HG02981 (cell line): Measurements from ENCODE around the gene SNTN.
"Not testable (repeated sequence)": the region's sequence is repeated elsewhere in the genome, so short reads cannot be mapped to it uniquely, and the experiment has no call there.

Source experiments
- ATAC-seq: cut with Tn5 transposase; IDR thresholded peaks from one replicate; pipeline ENCODE4 v1.9.1; 2021; ENCODE audit warnings: mild to moderate bottlenecking, moderate library complexity; ENCODE audit not compliant: unreplicated experiment

The SNTN gene

DNA sequence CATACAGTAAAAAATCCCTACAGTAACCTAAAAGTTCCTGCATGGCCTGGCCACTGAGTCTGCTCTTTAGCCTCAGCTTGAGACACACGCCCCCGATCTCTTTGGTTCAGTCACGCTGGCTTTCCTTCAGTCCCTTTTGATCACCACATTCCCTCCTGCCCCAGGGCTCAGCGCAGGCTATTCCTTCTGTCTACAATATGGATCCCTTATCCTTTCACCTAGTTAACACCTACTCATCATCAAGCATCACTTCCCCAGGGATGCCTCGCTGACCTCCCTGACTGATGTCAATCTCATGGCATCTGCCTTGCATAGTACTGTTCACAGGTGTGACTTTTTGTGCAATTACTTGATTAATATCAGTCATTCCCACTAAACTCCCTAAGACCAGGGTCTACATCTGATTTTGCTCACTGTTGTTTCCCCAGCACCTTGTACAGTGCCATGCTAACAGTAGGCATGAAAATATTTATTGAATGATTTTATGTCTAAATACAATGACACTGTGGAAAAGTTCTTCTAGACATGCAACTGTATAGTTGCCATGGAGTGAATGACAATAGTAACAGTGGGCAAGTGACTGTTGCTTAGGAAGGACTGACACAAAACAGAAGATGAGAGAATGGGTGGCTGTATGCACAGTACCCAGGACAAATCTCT, at the start of gene SNTN:
TSS of gene SNTN (plus strand) at position 610 of the 660 bp plus-strand sequence. CDS start at position 623, 13 bp downstream.
- no peak for ATAC-seq

DNA sequence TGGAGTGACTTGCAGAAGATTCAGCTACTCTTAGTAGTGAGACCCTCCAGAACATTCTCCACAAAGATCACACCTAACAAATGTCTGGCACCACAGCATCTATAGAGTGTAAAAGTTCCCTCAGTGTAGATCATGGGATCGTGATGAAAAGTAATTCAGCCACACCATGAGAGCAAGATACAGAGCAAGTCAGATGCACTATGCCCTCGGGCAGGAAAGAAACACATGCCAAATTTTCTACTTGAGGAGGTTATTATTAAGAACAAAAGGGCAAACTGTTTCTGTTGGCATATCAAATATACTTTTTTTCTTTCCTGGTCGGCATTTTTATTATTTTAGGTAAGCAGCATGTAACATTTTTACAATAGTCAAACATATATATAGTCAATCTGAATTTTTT, 44.8 kb upstream of the SNTN start:
- no peak for ATAC-seq

DNA sequence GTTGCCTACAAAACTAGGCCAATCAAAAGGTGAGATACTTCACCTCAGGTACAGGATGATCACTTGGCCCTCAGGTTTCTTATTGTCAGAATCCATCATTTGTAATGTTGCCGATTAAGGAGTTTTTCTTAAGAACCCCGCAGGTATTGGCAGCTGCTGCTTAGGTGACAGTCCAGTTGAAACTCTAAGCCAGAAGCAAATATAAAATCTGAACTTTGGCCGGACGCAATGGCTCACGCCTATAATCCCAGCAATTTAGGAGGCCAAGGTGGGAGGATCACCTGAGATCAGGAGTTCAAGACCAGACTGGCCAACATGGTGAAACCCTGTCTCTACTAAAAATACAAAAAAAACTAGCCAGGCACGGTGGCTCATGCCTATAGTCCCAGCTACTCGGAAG, 43.1 kb upstream of the SNTN start:
- no peak for ATAC-seq

DNA sequence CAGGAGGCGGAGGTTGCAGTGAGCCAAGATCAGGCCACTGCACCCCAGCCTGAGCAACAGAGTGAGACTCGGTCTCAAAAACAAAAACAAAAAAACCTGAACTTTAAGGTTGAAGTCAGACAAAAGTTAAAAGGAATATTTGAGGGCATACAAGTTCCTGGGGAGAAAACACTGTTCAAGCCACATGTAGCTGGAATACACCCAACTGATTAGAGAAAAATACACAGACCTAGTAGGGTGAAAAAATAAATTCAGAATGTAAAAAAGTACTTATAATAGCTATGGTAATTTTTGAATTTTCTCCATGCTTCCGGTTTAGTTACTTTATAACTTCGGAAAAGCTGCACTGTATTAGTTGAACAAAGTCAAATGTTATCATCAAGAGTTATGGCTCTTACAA, 42.6 kb upstream of the SNTN start:
- ATAC-seq, result no peak

DNA sequence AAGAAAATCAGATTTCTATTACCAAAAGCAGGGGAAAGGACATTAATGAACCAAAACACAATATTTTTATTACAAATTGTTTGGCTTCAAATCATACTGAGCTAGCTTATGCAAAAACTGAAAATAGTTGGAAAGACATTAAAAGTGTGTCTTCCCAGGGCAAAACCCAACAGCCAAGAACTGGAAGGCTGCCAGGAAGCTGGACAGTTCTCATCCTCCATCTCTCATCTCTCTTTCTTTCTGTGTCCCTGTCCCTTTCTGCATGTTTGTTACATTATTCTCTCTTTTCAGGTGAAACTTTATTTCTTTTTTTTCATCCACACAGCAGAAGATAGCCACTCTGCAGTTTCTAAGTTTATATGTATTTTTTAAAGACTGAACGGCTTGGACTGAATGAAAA, 41.1 kb upstream of the SNTN start:
- ATAC-seq, result no peak

DNA sequence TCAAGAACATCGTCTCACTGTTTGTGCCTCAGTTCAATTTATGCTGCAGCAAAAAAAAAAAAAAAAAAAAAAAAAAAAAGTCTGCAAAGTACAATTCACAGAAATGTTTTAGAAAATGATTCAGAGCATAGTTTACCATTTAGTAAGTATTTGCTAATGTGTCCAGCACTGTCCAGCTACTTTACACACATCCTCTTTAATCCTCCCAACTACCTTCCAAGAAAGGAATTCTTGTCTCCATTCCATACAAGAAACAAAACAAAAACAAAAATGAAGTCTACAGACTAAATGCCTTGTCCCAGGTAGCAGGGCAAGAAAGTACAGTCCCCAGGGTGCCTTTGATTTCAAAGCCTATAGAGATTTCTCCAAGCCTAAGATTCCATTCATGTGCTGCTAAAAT, 38.9 kb upstream of the SNTN start:
- ATAC-seq, result no peak

DNA sequence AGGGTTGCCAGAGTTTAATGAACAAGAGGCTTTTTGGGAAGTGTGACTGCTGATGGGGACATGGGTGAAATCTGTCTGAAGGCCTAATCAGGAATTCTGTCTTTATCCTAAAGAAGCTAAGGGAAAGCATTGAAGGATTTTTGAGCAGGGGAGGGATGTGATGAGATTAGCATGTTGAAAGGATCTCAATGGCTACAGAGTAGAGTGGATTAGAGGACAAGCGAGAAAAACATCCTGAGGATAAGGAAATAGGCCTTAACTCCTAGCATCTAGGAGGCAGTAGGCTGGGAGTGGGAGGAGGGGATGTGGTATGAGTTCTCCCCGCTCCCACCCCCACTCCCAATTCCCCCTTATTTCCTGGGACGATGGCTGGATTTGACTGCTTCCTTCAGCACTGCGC, 35.1 kb upstream of the SNTN start:
- no peak for ATAC-seq

DNA sequence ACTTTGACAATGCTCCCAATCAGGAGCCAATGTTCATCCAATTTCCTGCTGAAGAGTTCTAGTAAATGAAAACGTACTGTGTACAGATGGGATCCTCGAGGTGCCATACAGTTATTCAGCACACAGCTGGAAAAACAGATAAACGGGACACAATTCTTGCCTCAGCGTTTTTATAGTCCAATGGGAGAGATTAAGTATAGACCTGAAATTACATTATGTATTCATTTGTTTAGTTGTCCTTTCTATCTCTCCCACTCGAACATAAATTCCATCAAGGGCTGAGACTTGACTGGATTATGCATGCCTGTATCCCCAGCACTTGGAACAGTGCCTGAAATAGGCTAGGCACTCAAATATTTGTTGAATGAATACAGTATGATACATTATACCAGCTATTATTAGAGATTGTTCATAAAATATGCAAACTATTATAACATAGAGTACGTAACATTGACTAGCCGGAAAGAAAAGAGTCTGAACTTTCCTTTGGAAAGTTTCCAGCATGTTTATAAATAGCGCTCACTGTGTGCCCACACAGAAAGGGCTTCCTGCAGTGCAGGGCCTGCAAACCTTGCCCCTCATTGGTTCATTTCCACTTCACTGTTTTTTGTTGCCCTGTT, 27.4 kb upstream of the SNTN start:
- ATAC-seq, result no peak

DNA sequence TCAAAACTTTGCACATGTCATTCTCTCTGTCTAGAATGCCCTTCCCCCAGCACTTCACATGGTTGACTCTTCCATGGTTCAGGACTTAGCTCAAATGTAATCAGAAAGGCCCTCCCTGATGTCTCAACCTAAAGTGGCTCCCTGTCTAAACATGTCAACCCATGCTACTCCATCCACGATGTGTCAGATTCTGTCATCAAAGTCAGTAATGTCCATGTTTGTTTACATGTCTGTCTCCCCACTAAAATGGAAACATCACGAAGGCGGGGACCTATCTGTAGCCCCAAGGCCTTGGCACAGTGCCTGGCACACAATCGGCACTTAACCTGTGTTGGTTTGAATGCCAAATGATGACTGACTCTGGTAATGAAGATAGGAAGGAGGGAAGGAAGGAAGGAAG, 20.8 kb upstream of the SNTN start:
- no peak for ATAC-seq

DNA sequence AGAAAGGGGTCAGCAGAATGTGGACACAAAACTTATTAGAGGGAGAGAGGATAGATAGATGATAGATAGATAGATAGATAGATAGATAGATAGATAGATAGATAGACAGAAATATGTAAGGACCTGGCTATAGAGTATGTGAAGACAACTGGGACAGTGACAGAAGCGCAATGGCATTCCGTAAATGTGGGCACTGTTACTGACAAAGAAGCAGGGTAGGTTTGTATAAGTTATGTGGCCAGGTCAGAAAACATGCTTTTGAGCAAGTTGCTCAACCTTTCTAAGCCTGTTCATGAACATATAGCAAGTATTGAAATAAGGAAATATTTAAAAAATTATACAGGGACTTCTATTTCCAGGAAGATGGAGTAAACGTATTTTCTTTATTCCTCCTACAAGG, 17.3 kb upstream of the SNTN start:
- ATAC-seq, result no peak

DNA sequence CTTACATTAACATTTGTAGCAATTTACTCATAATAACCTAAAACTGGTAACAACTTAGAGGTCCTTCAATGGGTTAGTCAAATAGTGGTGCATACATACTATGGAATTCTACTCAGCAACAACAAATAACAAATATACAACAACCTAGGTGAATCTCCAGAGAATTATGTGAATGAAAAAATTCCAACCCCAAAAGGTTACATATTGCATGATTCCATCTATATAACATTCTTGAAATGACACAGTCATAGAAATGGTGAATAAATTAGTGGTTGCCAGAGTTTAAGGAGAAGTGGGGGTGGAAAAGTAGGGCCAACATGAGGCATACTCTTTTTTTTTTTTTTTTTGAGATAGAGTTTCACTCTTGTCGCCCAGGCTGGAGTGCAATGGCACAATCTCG, 12.7 kb upstream of the SNTN start:
- no peak for ATAC-seq

DNA sequence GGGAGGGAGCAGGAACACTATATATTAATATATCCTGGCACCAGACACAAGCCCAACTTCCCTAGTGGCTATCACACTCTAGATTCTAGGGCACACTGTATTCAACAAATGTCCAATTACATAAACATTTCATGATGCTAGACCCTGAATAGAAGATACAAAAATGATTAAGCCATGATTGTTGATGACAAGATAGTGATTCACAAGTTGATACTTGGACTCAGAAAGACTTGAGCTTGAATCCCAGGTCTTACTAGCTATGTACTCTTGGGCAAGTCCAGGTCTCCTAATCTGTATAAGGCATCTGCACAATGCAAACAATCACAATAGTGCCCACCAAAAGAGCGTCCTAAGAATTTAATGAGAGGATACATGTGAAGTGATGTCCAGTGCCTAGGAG, 10.0 kb upstream of the SNTN start:
- ATAC-seq, result no peak

DNA sequence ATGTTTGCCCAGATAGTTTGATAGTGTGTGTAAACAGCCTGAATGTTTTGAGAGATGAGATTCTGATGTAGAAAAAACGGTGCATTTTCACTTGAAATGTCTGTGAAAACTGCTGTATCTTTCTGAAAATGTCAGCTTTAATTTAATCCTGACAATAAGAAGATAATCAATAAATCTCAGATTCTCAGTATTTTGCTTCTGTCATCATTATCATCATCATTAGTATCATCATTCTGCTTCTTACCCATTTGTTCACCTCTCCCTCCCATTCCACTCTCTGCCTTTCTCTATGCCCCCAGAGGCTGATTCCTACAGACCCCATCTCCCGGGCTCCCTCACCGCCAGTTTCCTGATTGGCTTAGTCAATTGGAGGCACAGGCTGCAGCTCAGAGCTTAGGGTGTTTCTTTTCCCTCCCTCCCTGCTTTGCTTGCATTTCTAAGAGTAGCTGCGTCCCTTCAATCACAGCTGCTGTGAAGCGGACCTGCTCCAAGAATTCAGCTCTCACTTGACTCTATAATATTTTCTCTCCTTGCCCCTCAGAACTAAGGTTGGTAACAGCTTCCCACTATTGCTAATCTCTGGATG, 8.2 kb upstream of the SNTN start:
- no peak for ATAC-seq

DNA sequence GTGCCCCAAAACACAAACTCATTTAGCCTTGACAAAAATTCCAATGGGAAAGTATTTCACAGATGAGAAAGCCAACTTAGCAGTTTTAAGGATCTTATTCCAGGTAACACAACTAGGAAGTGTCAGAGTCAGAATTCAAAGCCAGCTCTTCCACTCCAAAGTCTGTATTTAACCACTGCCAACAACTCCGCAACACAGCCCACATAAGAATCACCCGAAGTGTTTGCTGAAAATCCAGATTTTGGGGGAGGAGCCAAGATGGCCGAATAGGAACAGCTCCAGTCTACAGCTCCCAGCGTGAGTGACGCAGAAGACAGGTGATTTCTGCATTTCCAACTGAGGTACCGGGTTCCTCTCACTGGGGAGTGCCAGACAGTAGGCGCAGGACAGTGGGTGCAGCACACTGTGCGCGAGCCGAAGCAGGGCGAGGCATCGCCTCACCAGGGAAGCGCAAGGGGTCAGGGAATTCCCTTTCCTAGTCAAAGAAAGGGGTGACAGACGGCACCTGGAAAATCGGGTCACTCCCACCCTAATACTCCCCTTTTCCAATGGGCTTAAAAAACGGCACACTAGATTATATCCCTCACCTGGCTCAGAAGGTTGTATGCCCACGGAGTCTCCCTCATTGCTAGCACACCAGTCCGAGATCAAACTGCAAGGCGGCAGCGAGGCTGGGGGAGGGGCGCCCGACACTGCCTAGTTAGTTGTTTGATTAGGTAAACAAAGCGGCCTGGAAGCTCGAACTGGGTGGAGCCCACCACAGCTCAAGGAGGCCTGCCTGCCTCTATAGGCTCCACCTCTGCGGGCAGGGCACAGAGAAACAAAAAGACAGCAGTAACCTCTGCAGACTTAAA, 7.3 kb upstream of the SNTN start:
- not testable (repeated sequence) for ATAC-seq

DNA sequence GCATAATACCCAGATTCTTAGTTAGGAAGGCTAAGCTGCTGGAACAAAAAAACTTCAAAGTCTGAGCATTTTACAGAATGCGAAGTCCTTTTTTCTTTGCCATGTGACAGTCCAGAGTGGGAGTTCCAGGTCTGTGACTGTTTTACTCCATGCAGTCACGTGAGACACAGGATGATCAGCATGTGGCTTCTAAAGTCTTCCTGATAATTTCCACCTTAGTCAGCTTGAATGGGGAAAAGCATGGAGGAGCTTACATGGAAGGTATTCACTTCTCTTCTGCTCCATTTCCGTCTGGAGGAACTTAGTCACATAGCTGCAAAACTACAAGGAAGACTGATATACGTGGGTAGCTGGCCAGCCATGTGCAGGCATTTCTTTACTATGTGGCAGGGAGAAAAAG, 1.7 kb downstream of the SNTN start:
- no peak for ATAC-seq

DNA sequence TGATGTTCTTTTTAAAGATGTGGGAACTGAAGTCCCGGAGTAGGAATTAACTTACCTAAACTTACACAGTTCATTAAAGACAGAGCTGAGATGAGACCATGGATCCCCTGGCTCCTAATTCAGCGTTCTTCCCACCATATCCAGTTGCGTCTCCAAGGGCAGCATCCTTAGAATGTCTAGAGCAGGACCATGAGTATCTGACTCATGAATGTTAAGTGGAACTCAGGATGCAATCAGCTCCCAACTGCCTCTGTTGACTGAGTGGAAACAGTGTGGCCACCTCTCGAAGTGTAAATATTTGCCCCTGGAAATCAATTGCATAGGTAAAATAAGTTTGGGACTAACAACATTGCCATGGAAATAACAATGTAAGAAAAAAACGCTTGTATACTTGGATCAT, 2.5 kb downstream of the SNTN start:
- no peak for ATAC-seq

DNA sequence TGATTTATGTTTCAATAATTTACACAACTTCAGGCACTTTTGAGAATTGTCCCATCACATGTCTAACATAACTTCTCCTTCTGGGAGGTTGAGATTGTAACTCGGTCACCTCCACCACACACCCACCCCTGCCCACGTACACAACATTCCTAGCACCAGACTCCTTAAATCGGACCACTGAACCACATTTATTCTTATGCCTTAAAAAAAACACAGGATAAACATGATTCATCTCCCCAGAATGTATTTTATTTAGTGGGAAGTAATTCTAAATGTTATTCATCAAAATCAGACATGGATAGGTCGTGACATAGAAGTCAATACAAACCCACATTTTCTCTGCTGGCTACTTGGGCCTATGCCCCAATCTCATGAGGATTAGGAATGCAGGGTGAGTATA, 3.0 kb downstream of the SNTN start:
- no peak for ATAC-seq

DNA sequence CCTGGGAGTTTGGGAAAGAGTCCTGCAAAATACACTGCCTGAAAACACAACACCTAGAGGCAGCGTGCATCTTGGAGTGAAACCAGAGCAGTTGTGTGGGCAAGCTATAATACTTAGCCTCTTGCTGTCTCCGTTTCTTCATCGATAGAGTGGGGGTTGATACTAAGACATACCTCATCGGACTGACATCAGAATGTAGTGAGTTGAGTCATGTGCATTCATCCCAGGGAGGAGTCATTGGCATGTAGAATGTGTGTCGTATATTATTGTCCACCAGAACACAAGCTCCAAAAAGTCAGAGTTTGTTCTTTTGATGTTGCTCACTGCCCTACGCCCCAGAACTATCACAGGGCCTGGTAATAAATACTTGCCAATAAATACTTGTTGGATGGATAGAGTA, 4.3 kb downstream of the SNTN start:
- ATAC-seq, result no peak

DNA sequence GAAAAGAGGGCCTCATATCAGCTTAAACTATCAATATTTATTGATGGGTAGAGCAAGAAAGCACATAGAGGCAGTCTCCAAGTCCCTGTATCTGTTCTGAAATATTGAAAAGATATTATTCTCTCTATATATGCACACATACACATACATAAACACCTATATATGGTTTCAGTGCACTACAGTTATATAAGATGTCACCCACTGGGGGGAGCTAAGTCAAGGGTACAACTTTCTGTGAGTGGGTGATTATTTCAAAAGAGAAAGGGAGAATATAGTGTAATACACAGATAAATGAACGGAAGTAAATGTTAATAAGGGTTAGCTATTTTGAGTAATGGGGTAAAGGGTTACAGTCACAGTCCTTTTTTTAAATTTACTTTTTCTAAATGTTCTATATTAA, 8.8 kb downstream of the SNTN start:
- ATAC-seq, result no peak

DNA sequence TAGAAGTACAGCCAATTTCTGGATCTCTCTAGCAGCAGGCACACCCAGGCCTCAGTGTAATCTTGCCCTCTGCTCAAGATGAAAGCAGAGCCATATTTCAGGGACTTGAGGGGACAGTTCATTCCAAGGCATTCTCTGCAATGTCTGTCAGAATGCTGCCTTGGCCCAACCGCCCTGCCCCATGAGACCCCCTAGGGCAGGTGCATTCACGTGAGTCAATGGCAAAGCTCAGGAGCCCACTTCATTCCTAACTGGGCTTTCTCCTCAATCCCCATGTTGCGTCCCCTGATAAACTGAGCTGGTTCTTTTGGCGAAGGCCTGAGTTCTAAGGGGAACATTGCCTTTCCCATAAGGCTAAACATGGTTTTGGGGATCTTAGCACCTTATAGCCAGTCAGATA, 9.5 kb downstream of the SNTN start:
- no peak for ATAC-seq

DNA sequence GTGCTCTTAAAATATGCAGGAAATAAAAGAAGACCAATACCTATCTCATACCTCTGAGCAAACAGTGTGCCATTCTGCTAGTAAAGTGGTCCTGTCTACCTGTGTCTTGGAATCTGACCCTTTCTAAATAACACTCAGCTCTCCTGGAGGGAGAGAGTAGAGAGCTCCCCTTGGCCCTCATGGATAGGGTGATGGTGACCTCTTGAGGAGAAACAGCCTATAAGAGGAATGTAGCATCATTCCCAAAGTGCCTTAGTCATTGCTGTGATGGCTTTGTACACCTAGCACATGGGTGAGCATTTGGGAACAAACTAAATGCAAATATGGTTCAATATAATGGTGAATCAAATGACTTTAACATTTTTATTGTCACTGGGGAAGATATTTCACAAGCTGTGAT, 10.0 kb downstream of the SNTN start:
- ATAC-seq, result no peak

DNA sequence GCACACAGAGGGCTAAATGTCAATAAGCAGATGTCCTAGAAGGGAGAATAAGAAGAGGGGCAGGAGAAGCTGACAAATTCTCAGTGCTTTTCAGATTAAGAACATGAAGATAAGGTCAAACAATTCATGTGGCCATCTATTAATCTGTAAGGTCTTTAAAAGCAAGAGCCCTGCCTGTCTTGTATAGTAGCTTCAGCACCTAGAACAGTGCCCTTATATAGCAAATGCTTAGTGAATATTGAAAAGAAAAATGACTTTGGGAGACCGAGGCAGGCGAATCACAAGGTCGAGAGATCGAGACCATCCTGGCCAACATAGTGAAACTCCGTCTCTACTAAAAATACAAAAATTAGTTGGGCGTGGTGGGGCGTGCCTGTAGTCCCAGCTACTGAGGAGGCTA, 18.1 kb downstream of the SNTN start:
- no peak for ATAC-seq
